ENCODE data around the gene TRIO.

The TRIO gene

DNA sequence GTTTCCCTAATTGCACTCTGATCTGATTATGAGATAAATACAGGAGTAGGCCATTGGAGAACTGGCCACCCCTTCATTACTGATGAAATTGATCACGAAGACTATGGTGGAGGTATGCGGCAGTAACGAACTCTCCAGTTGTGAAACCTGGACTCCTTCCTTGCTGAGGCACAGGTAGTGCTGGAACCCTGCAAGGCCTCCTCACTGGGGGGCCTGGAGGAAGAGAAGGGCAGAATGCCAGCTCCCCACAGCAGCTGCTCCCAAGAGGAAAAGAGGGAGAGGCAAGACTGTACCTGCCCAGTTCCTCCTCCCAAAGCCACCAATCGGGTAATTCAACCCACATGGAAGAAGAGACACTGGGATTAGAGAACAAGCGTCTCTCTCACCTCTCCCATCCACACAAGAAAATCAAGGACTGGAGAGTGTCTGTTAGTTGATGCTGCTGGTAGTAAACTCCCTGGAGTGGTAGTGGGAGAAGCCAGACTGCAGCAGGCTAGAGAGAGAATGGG is 19.1 kb upstream of the TRIO start:
- no peak for DNase-seq

DNA sequence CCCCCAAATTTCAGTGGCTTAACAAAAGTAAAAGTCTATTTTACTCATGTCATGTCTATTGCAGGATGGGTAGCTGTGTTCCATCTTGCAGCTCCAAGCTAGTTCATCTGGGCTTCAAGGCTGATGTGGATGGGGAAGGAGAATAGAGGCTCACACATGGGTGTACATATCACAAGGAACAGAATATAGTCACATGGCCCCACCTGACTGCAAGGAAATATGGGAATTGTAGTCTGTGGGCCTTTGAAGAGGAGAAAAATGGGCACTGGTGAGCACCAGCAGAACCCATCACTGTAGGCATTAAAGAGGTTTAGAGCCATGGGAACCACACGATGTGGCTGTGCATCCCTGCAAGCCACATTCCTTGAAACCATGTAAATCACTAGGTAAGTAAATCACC is 17.9 kb upstream of the TRIO start:
- no peak for DNase-seq

DNA sequence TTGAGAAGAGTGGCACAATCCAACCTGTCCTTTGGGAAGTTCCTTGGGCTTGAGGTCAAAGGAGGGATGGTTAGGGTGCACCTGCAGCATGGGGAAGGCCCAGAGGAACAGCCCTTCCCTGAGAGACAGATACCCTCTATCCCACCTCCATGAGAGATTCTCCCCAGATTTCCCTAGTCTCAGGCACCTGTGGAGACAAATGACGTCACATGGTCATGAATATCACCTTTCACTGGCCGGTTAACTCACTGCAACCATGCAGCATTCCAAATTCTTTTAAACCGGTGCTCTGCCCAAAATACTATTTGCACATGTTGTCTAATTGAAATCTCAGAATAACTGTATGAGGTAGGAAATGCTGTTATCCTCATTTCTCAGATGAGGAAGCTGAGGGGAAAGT is 15.6 kb upstream of the TRIO start:
- DNase-seq = no peak

DNA sequence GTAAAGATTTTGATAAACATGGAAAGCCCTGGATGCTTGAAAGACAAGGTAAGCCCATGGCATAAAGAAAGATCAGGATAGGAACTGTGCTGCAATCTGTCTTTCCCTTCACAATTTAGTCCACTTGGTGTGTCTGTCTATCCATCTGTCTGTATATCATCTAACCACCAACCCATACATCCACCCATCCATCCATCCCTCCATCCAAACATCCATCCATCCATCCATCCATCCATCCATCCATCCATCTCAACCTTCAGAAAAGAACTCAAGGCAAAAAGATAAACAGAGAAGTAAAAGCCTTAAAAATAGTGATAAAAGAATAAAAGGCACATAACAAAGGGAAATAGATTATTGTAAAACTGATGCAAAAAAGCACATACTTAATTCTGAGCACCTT is 15.1 kb upstream of the TRIO start:
- no peak for DNase-seq

DNA sequence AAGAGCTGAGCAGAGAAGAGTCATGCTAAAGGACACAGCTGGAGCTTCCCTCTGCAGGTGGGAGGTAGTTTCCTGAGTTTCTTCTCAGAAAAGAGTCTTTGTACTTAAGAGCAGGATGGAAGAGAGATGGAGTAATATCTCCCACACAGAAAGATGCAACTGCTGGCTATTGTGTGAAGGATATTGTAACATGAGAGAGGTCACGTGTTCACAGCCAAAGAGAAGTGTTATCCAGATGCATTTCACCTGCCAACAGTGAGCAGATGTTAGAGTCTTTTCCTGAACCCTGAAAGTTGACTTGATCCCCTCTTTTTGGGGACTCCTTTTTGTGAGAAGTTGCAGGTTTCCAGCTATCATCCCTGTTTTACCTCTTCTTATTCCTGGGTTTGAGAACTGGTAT is 14.0 kb upstream of the TRIO start:
- no peak for DNase-seq

DNA sequence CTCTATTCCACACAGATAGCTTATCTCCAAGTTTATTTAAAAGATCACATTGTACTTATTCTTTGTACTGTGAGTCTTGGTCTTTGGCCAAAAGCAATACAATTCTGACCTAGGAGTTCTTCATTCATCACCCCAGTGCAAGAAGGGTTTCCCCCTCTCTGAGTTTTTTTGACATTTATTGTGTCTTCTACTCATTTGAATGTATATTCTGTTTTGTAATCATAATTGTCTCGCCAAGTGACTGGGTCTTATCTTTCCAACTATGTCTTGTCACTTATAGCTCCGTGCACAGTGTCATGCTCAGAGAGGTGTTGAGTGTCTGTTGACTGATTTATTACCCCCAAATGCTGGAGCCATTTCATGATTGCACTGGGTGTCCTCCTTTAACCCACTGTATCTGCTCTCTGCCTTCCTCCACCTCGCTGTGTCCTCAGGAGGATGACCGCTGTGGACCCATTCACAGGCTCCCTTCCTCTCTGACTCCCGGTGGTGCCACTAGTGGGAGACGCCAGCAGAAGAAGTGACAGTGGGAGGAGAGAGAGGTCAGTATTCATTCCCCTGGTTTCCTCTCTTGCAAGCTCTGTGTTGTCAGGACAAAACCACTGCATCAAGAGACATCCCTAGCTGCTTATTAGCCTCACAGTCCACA is 11.2 kb upstream of the TRIO start:
- DNase-seq = no peak

DNA sequence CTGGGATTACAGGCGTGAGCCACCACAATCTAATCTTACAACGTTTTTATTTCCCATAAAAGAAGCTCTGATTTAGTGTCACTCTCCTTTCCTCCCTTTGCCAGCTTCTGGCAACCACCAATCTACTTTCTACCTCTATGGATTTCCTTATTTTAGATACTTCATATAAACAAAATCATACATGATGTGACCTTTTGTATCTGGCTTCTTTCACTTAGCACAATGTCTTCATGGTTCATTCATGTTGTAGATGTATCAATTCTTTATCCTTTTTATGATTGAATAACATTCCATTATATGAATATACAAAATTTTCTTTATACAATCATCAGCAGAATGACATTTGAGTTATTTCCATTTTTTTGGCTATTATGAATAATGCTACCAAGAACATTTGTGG is 9.7 kb upstream of the TRIO start:
- DNase-seq = no peak

DNA sequence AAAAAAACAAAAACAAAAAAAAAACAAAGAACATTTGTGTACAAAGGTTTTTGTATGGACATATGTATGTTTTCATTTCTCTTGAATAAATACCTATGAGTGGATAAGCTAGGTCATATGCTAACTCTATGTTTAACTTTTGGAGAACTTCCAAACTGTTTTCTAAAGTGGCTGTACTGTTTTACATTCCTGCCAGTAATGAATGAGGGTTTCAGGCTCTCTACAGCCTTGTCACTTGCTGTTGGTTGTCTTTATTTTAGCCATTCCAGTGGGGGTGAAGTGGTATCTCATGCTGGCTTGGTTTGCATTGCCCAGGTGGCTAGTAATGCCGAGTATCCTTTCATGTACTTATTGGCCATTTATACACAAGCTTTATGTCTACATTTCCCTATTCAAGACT is 9.1 kb upstream of the TRIO start:
- DNase-seq = no peak

DNA sequence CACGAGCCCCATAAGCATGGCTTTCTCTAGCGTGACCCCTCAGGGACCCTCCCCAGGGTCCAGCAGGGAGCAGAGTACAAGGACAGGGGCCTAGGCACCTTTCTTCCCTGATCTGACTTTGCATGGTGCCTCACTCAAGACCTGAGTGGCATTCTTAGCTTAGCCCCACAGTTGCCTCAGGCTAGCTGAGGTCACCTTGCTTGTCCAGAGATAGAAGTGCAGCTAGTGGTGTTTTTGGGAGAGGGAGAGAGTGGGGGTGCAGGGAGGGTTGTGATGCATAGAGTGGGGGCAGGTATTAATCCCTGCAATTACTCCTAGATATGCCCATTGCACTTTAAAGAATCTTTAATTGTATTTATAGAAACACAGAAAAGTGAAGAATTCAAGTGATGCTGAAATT is 8.4 kb upstream of the TRIO start:
- DNase-seq = no peak

DNA sequence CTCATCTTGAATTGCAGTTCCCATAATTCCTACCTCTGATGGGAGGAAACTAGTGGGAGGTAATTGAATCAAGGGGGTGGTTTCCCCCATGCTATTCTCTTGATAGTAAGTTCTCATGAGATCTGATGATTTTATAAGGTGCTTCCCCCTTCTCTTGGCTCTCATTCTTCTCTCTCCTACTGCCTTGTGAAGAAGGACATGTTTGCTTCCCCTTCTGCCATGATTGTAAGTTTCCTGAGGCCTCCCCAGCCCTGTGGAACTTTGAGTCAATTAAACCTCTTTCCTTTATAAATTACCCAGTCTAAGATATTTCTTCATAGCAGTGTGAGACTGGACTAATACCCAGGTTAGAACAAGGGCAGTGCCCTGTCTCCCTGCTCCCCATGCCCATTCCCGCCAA is 7.5 kb upstream of the TRIO start:
- no peak for DNase-seq

DNA sequence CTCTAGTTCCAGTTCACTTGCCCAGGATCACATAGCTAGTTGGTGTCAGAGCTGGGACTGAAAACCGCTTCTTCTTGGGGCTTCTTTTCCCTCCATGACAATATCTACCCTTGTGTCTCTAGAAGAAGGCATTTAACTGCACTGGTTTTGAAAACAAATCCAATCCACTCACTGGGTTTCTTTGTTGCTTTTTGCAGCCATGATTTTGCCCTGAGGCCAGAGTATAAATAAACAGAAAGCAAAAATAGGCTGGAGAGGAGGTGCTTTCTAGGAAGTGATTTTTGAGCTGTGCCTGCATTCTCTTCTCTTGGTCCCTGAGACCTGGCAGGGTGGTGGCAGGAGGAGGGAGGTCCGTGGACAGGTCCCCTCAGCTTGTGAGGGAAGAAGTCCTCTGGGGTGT is 6.9 kb upstream of the TRIO start:
- no peak for DNase-seq

DNA sequence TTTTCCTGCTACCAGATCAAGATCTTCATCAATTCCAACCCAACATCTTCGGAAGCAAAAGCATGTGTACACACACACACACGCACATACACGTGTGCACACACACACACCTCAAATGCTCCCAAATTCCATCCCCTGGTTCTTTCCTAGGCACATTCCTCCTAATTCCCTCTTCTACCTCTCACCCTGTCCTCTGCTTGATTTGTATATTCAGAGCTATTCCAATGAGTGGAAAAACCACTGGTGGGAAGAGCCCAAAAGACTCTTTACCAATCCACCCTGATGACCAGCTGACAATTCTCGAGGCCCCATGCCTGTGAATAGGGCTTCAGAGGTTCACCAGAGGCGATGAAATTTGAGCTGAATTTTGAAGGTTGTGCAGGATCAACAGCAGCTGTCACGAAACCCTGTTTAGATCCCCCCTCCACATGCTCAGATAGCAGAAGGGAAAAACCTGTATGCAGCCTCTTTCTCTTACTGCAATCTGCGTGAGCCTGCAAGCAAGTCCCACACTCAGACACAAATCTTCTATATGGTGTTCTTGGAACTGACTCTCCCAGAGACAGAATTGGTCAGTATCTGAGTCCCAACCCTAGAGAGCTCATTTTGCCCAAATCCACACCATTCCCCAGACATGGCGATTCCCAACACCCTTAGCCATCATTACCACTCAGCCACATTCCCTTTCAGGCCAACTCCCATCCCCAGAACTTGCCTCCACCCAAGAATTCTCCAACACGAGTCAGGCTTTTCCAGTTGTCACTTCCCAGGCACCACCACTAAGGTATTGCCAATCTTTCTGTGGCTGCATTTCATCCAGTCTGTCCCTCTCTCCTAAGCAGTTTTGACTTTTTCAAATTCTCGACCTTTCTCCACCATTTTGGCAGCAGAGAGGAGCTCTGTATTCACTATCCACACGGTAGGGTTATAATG is 4.3 kb upstream of the TRIO start:
- DNase-seq = no peak

DNA sequence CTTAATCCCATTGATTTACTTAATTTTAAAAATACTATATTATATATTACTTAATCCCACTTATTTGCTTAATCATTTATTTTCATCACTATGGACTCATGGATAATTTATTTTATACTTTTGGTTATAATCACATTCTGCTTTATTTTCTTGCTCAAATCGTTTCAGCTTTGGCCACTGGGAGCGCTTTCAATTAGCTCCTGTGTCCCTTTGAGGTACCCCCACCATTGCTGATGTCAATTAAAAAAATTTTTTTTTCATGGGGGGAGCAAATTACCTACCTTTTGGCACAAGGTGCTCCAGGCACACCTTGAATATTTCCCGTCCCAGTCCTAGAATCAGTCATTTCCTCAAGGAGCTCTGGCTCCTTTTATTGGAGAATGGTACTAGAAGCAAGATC is 1.4 kb upstream of the TRIO start:
- DNase-seq = no peak

DNA sequence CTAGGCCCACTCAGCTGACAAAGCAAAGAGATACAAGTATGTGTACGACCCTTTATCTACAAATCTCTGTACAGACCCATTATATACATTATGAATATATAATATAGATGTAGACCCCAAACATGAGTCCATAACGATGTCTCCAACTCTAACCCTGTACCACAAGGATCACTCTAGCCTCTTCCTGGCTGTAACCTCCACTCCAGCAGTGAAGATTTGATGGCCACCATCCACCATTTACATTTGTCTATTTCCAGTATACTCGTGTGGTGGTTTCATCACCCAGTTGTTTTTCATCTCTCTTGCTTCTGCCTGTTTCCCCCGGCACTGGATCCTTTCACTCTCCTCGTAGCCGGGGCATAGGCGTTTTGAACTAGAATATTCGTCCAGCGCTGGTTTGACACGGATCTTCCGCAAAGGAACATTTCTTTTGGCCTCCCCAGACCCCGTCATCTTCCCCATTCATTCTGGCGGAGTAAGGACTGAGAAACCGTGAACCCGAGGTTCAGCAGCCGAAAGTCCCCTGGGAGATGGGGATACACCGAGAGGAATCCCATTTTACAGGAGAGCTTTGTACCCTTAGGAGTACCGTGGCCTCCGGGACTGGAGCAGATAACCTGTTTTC is 828 bp upstream of the TRIO start:
- DNase-seq = peak; percentile 31

DNA sequence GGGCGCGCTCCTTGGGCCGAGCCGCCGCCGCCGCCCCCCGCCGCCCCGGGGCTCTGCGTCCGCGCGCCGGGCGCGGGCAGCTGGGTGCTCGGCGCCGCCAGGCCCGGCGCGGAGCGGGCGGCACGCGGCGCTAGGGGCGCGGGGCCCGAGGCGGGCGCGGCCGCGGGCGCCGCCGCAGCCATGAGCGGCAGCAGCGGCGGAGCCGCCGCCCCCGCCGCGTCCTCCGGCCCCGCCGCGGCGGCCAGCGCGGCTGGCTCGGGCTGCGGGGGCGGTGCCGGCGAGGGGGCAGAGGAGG is 351 bp downstream of the TRIO start:
- DNase-seq = no peak

DNA sequence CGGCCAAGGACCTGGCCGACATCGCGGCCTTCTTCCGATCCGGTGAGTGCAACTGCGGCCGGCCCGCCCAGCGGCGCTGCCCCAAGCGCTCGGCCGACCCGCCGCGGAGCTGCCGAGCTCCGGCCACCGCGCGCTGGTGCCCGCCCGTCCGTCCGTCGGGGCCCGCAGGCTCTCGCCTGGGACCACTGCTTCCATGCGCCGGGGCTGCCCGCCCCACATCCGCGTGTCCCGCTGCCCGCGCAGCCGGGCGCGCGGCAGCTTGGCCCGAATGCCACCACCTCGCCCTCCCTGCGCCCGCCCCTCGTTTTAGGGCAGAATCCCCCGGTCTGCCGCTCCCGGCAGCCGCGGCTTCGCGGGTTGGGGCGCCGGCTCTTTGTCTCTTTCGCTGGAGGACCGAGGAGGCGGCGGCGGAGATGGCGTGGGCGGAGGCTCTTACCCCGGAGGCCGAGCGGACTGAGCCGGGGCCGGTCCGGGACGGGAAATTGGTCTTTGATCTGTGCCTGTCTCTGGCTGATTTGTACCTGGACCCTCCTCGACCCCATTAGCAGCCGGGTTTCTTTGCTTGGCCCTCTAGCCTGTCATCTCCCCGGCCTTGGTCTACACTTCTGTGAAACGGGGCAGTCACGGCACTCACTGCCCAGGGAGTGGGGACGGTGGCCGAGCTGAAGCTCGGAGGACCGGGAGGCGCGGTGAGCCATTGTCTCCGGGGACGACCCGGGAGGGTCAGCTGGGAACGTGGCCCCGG is 871 bp downstream of the TRIO start:
- peak; percentile 57 for DNase-seq

DNA sequence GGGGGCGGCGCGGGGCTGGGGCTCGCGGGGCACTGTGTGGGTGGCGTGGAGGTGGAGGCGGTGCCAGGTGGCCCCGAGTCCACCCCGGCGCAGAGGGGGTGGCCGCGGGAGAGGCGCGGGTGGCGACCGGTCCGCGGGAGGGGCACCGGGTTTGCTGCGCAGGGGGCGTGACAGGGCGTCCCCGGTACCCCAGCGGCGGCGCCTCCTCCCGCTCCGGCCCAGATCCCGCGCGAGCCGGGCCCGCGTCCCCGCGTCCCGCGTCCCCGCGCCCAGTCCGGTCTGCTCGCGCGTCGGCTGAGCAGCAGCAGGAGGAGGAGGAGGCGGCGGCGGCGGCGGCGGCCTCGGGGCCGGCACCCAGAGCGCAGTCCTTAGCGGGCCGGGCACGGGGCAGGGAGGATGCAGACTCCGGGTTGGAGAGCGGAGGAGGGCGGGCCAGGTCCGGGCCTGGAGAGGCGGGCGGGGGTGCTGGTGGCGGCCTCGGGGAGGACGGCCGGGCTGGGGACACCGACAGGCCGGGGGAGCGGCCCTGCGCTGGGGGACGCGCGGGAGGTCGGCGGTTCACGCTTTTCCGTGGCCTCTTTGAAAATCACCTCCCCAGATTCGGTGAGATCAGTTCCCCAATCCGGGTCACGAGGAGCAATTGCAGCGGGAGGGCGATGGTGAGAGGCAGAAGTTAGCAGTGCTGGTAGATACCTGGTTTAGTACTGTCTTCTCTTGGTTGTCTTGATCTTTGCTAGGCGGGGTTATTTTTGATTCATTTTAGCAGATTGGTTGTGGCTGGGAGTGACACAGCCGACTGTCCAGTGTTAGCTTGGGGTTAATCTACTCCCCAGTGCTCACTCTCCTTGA is 1.7 kb downstream of the TRIO start:
- peak; percentile 55 for DNase-seq

DNA sequence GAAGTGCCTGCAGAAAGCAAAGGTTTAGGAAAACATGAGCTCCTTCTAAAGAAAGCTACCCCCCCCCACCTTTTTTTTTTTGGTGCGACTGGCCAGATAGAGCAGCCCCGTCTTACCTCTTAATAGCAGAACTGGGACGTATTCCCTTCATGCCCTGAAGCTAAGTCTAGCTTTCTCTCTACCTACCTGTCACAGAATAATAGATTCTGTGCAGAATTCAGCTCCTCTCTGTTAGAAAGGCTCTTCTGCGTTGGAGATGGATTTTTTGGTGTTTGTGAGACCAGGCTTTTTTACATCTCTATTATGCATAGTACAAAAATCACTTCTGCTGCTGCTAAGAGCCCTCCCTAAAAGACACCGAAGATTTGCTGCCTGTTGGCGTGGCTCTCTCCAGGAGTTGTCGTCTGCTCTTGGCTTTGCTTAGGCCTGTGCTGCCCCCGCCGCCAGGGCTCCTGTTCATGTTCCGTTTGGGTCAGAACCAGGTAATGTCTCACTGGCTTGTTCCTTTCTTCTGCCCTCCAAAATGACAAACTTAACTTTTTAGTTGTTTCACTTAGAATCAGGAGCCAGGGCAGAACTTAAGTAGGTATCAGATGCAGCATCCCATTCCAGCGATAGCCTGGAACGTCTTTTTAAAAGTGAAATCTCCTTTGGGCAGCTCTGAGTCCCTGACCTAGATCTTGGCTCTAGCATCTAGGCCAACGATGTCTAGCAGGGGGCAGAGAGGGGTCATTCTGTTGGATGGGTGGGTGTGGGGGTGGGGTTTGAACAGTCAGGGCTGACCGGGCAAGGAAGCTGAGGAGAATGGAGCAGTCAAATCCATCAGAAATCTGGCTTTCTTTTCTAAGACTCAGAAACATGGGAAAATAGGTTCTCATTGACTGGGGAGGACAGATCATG is 2.5 kb downstream of the TRIO start:
- no peak for DNase-seq

DNA sequence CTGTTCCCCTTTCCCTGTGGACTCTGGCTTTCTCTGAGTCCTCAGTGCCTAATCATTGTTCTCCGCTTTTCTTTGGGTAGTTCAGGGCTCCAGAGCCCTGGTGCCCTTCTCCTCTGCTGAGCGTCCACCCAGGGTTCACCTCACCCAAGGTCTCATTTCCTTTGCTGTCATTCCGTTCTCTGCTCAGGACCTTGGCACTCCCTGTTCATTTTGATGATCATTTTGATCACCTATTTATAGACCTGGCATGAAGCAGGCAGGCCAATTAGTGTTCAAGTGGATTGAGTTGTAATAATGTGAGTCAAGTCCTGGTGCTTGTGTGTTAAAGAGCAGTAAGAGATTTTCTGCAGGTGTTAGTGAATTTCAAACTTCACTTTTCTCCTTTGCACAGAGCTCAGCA is 3.6 kb downstream of the TRIO start:
- no peak for DNase-seq

DNA sequence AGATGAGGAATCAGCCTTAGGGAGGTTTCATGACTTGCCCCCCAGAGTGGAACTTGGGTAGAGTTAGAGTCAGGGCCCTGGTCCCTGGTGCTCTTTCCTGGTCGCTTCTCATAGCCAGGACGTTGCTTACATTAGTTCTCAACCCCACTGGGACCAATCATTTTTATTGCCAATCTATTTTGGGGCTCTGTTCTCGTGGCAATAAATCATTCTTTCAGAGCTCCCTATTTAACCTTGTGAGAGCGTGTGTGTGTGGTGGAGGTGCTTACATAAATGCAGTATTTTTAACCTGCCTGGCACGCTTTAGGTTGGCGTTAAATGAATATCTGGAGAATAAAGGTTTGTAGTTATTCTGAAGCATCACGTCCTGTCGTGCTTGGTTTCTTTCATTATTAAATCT is 4.1 kb downstream of the TRIO start:
- no peak for DNase-seq

DNA sequence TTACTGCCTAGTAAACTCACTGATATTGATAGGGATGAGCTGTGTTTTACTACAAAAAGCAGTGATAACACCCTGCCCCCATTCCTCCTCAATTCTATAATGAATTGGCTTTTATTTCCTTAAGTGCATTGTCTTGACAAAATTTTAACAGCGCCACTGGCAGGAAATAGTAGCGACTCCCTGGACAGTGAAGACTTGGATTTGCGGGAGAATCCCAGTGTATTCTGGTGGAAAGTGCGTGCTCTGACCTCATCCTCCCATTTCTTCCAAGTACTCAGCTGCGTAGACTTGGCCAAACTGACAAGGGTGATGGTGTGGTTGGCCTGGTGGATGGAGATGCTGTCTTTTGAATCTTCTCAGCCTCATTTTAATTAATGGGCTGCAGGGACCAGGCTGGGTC is 5.3 kb downstream of the TRIO start:
- DNase-seq = no peak

All from suppressor macrophage treated with lipopolysaccharide for 4 hours (primary cell).